ENCODE results near the gene HNRNPUL1. TPM values are rescaled to one million over a fixed set of nuclear protein-coding genes. Genes with fewer than 3 reads are reported as not detected.
A peak's percentile ranks its signal among the peaks of the same experiment; 100 is the strongest.

The HNRNPUL1 gene
- total RNA-seq, 1 experiment from 2014 or later = 315 TPM

DNA sequence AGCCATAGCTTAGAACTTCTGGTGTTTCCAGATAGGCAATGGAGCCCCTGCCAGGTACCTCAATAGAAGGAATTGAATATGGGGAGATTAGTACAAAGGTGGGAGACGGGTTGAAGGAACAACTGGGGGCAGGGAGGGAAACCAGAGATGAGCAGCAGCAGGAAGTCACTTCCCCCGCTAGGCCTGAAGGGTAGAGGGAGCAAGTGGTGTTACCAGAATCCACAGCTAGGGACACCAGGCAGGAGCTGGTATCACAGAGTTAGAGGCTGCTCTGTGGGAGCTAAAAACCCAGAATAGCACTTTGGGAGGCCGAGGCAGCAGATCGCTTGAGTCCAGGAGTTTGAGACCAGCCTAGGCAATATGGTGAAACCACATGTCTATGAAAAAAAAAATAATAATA, 15.3 kb upstream of the HNRNPUL1 start:
- Histone ChIP-seq H3K79me1 (ENCODE audit: insufficient read depth, low read depth, low read length, poor library complexity, severe bottlenecking) (no peaks in the 10 kb centered on the region), H2BK20ac (ENCODE audit: low read depth, low read length, poor library complexity, severe bottlenecking) (no peak overlapping the region), H2BK5ac (ENCODE audit: insufficient read length, low read length) (no peak overlapping the region), H3K4ac (ENCODE audit: low read depth, low read length) (no peak overlapping the region), H3K23ac (ENCODE audit: insufficient read length, low read depth, low read length) (no peak overlapping the region), H3K4me1 (ENCODE audit: insufficient read depth, low read length) (no peaks in the 10 kb centered on the region), H3K18ac (ENCODE audit: insufficient read length, low read depth, low read length) (no peak overlapping the region), H3K56ac (ENCODE audit: insufficient read length, low read depth, low read length) (no peak overlapping the region), H3K27ac (ENCODE audit: insufficient read length, low read depth, low read length) (no peak overlapping the region), H2AFZ (ENCODE audit: low read length) (no peak overlapping the region), H2BK12ac (ENCODE audit: insufficient read length, low read depth, low read length) (no peak overlapping the region), H3T11ph (ENCODE audit: low read length) (no peak overlapping the region), H4K5ac (ENCODE audit: insufficient read length, low read depth, low read length) (no peak overlapping the region), H3K4me2 (ENCODE audit: insufficient read depth, insufficient read length, low read length) (no peak overlapping the region), H3K9ac (ENCODE audit: extremely low read depth, insufficient read length, low read length) (no peak overlapping the region), H4K20me1 (ENCODE audit: control insufficient read depth, insufficient read depth, insufficient read length) (no peaks in the 10 kb centered on the region), H3K79me2 (ENCODE audit: insufficient read depth, low read length) (no peaks in the 10 kb centered on the region), H3K14ac (ENCODE audit: insufficient read depth, low read length) (no peak overlapping the region), H2BK15ac (ENCODE audit: low read depth, low read length) (no peak overlapping the region), H2BK120ac (ENCODE audit: low read depth, low read length, poor library complexity, severe bottlenecking) (no peak overlapping the region), H3K27me3 (ENCODE audit: insufficient read depth, low read length) (no peaks in the 10 kb centered on the region), H2AK5ac (ENCODE audit: insufficient read length, low read length) (no peak overlapping the region), H3K9me3 (ENCODE audit: control insufficient read depth, low read depth, low read length) (no peaks in the 10 kb centered on the region), H3K23me2 (ENCODE audit: insufficient read length, low read depth, low read length, poor library complexity, severe bottlenecking) (no peaks in the 10 kb centered on the region), H4K8ac (replicated peaks; ENCODE audit: insufficient read length, low read depth, low read length) (no peak overlapping the region), H4K91ac (ENCODE audit: insufficient read length, low read depth, low read length) (no peak overlapping the region)
- Mint-ChIP-seq H3K27me3 (ENCODE audit: low read depth) (no peaks in the 10 kb centered on the region), H3K4me1 (peaks cover 0 to 4% of the 10 kb centered on the region in 2 experiments; a peak in 1 of 4 replicates), H3K36me3 (ENCODE audit: insufficient read depth in 1 of 3, low read depth in 3 of 3) (peaks cover 24 to 72% (median 67%) of the 10 kb centered on the region in 3 experiments; a peak in 6 of 7 replicates), H3K4me3 (no peak overlapping the region), H3K27ac (peak overlapping the region in 1 of 3 experiments; percentile 42; a peak in 2 of 7 replicates), H3K9me3 (peaks cover 0 to 3% of the 10 kb centered on the region in 2 experiments; a peak in 2 of 5 replicates)
- no peak for DNase-seq
- TF ChIP-seq, protein P1, sequence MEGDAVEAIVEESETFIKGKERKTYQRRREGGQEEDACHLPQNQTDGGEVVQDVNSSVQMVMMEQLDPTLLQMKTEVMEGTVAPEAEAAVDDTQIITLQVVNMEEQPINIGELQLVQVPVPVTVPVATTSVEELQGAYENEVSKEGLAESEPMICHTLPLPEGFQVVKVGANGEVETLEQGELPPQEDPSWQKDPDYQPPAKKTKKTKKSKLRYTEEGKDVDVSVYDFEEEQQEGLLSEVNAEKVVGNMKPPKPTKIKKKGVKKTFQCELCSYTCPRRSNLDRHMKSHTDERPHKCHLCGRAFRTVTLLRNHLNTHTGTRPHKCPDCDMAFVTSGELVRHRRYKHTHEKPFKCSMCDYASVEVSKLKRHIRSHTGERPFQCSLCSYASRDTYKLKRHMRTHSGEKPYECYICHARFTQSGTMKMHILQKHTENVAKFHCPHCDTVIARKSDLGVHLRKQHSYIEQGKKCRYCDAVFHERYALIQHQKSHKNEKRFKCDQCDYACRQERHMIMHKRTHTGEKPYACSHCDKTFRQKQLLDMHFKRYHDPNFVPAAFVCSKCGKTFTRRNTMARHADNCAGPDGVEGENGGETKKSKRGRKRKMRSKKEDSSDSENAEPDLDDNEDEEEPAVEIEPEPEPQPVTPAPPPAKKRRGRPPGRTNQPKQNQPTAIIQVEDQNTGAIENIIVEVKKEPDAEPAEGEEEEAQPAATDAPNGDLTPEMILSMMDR (conservative IDR thresholded peaks at IDR 0.05) = peak; percentile 36; the same call in 2 of the 3 replicates
- no CpG with 5 or more reads among the region's 4 CpGs for WGBS (ENCODE audit: extremely low coverage, insufficient read length, low lambda C conversion rate)

All from H9 (cell line).